NT2/D1 (cell line): ENCODE results near the gene STRN3.

Experiments used
- SUZ12 ChIP-seq: IDR thresholded peaks from 2 replicates; pipeline ENCODE4 v1.6.1; 2011; ENCODE audit not compliant: insufficient read length, insufficient read depth; ENCODE audit errors: extremely low read depth
- ZNF274 ChIP-seq: IDR thresholded peaks from 2 replicates; pipeline ENCODE4 v1.6.1; 2011; ENCODE audit warnings: mild to moderate bottlenecking, low read depth, low read length

GRCh38 chr14:31057701-31058364 lies 31.7 kb upstream of the STRN3 start:
- TF ChIP-seq ZNF274, result no peak
- TF ChIP-seq SUZ12, result no peak
